Keratinocyte (primary cell): ENCODE data around the gene ARMH2.

ENCODE experiments used
- EZH2 ChIP-seq: IDR thresholded peaks from one replicate; pipeline ENCODE4 v1.6.1; 2012; ENCODE audit warnings: inconsistent platforms, mild to moderate bottlenecking, low read length, moderate library complexity
- TF ChIP-seq, protein P1 (sequence below), 3 experiments: IDR thresholded peaks in 1 of 3; conservative IDR thresholded peaks in 1 of 3; optimal IDR thresholded peaks in 1 of 3; 2 replicates in 2 of 3; 3 replicates in 1 of 3; pipeline versions ENCODE3 to v1.5.1; 2011; ENCODE audit warnings: low read length in 3 of 3, mild to moderate bottlenecking in 3 of 3, moderate library complexity in 2 of 3, control low read depth in 1 of 3, inconsistent platforms in 1 of 3; ENCODE audit not compliant: insufficient read depth in 2 of 3; ENCODE audit errors: extremely low read depth in 1 of 3

GRCh38 chr6:24827970-24828369, 29.3 kb upstream of the ARMH2 start:
- TF ChIP-seq, protein P1, sequence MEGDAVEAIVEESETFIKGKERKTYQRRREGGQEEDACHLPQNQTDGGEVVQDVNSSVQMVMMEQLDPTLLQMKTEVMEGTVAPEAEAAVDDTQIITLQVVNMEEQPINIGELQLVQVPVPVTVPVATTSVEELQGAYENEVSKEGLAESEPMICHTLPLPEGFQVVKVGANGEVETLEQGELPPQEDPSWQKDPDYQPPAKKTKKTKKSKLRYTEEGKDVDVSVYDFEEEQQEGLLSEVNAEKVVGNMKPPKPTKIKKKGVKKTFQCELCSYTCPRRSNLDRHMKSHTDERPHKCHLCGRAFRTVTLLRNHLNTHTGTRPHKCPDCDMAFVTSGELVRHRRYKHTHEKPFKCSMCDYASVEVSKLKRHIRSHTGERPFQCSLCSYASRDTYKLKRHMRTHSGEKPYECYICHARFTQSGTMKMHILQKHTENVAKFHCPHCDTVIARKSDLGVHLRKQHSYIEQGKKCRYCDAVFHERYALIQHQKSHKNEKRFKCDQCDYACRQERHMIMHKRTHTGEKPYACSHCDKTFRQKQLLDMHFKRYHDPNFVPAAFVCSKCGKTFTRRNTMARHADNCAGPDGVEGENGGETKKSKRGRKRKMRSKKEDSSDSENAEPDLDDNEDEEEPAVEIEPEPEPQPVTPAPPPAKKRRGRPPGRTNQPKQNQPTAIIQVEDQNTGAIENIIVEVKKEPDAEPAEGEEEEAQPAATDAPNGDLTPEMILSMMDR (optimal IDR thresholded peaks at IDR 0.05 in 1 of 3, IDR thresholded peaks at IDR 0.05 in 1 of 3, conservative IDR thresholded peaks at IDR 0.05 in 1 of 3; ENCODE audit: extremely low read depth in 1 of 3, insufficient read depth in 2 of 3, low read length in 3 of 3), result no peak
- no peak for TF ChIP-seq EZH2
